Right renal cortex interstitium (tissue), 3 donors: ENCODE data around the gene KIF26A. TPM values are rescaled to one million over a fixed set of nuclear protein-coding genes. Genes with fewer than 3 reads are reported as not detected.

ENCODE experiments used
- DNase-seq, 3 donors: peaks; one replicate each; pipeline ENCODE4 v3.0.0-alpha.2; 2013; ENCODE audit warnings: low read depth in 3 of 3, low spot score in 2 of 3
- polyA plus RNA-seq, 3 donors: library from polyadenylated mRNA; unstranded; fragments of 120-200 nt; gene quantifications; one replicate each; pipeline ENCODE4 v1.2.1, GENCODE V29; 2013; ENCODE audit not compliant: insufficient read length in 3 of 3

KIF26A gene
- polyA plus RNA-seq, 3 donors, result 5.7 to 9.1 (median 9.1) TPM

DNA sequence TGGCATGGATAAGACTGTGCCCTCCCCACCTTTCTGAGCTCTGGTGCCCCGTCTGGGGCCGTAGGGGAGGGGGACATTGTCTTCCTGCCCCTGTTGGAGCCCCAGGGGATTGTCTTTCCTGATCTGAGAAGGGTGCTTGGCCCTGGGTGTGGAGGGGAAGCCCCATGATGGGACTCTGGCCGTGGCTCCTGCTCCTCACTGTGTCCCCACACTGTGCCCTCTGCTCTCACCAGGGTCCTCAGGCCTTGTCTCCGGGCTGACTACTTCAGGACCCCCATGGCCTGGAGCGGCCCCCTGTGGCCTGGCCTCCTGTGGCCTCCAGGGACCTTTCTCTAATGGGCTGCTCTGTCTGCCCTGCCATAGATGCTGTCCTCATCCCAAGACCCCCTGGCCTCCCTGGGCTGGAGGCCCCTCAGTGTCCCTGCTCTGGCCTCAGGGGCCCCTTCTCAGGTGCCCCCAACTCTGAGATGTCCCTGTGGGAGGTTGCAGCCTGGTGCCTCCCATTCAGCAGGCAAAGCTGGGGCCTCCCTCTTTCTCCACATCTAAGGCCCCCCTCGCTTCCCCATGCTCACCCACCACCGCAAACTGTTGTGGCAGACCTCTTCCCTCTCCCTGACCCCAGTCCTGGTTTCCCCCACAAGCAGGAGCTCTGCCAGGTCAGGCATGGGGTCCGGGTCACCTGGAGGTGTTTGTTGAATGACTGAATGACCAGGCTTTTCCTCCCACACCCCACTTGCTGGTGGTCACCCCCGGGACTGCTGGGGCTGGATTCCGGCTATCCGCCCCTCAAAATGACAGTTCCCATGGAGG is 4.0 kb downstream of the KIF26A start:
- DNase-seq, result no peak

DNA sequence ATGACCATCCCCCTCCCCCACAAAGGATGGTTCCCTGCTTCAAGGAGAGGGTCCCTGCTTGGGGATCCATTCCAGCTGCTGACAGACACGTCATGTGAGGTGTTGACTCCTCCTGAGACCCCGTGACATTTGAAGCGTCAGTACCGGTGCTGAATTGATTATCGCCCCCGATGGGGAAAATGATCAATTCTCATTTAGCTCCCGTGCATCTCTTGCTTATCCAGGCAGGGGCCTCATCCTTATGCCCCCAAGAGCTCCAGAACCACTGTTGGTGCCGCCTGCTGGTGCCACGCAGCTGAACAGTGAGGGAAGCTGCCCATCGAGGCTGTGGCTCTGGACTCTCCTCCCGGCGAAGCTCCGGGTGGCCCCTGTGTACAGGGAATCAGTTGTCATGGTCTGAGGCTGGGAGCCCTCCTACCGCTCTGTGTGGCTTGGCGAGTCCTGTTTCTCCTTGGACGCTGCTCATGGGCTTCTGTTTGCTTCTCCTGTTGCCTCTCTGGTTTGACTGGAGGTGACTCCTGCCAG is 4.6 kb downstream of the KIF26A start:
- no peak for DNase-seq

DNA sequence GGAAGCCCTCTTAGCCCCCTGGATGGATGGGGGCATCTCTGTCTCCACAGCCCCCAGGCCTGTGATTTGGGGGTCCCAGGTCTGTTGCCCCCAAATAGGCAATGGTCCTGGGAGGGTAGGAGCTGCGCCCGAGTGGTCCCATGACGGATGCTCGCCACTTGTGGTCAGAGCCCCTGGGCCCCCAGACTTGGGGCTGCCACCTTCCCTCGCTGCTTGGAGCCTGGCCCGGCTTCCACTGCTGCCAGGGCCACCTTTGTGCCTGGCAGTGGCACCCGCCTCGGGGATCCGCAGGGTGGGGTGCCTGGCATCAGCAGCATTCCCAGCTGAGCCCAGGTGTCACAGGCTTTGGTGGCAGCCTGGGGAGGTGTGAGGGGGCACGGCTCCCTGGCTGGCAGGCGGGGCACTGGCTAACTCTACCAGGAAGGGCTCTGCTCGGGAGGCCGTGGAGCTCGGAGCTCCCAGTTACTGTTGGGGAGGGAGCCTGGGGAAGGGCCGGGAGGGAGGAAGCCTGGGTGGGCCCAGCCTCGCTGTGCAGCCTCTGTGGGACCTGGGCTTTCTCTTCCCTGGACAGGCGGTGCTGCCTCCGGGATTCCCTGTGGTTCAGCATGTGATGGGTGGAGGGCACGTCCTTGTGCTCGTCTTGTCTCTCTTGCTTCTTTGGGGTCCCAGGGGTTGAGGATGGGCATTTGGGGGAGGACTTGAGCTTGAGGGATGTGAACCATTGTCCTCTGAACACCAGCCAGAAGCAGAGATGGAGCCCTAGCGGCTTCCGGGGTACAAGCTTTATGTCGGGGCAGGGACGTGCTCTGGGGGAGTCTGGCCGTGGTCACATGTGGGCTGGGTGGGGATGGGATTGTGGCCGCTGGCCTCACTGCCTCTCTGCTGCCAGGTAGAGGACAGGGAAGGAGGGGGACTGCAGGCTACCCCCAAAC is 5.4 kb downstream of the KIF26A start:
- DNase-seq, result no peak

GRCh38 chr14:104144453-104144790 is 6.0 kb downstream of the KIF26A start:
- no peak for DNase-seq

- no peak for DNase-seq
These were observed 6.8 kb downstream of the KIF26A start for GRCh38 chr14:104144911-104145825.

DNA sequence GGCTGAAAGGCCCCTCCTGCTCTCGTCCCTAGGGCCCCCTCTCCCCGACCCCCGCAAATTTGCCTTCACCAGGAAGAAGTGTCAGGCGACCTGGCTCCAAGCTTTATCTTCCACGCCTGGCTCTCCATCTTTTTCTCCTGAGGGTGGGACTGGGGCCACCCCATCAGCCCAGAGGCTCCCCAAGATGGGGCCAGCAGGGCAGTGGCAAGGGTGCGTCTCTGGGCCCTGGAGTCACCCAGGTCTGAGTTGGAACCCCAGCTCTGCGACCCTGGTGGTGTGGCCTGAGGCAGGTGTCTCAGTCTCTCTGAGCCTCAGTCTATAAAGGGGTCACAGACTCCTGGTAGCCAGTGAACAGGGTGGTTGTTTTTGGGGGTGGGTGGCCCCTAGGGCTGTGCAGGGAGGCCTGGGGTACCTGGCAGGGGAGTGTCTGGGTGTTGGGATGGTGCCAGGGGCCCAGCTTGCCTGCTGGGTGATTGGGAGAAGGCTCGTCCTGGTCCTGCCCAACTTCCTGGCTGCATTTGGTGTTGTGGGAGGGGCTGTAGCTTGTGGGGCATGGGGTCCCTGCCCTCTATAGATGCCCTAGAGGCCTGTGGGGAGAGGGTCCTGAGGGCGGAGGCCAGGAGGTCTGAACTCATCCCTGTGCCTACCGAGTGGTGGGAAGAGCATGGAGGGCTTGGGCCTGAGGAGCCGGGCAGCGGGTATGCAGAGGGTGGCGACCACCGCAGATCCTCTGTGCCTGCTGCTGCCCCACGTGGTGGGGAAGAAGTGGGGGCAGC is 7.6 kb downstream of the KIF26A start:
- no peak for DNase-seq

DNA sequence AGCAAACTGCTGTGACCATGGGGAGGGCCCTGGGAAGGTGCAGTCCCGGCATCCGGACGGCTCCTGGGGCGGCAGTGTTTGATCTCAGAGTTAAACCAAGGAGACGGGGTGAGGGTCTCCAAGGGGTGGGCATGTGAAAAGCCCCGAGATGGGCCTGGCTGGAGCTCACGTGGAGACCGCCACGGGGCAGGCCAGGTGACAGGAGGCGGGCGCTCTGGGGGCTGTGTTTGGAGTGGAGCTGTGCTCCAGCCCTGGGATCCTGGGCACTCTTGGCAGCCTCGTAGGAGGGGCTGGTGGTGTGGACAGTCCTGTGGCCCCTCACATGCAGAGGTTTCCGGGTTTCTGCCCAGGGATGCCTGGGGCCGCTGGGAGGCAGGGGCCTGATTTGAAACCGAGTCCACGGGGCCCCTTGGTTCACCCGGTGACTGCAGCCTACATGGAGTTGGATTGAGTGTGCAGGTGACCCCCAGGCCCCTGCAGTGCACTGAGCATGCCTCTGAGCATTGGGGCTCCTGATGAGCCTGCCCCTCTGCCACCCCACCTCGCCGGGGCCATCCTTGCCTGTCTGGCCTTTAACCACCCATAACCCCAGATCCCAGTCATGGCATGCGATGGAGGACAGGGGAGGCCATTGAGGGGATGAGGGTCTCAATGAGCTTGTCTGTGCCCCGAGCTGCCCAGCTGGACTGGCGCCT is 8.4 kb downstream of the KIF26A start:
- no peak for DNase-seq

DNA sequence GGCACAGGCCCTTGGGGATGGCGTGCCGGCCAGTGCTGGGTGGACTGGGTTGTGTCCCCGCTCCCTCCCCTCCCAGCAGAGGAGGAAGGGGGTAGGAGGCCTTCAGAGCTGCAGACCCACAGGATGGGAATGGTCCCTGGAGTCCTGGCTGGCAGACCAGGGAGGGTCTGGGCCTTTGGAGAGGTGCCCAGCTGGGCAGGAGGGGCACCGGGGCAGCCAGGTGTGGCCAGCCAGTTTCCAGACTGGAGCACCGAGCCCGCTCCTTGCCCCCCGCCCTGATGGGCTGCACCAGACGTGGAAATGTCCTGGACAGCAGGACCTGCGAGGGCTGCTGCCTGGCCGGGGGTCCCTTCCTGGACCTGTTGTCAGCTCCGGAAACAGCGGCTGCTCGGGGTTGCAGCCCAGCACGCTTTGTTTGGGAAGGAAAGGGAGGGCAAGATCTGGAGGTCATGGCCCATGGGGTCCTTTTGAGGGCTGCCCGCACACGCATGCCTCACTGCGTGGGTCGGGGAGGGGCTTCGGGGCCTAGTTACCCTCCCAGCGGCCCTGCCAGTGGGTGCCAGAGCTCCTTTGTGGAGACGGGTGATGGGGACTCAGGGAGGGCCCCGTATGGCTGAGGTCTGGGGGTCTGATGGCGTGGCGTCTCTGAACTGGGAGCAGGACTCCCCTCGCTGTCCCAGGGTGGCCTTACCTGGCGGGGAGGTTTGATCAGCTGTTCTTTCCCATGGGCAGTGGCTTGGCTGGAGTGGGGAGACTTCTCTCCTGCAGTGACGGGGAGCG is 9.1 kb downstream of the KIF26A start:
- no peak for DNase-seq

DNA sequence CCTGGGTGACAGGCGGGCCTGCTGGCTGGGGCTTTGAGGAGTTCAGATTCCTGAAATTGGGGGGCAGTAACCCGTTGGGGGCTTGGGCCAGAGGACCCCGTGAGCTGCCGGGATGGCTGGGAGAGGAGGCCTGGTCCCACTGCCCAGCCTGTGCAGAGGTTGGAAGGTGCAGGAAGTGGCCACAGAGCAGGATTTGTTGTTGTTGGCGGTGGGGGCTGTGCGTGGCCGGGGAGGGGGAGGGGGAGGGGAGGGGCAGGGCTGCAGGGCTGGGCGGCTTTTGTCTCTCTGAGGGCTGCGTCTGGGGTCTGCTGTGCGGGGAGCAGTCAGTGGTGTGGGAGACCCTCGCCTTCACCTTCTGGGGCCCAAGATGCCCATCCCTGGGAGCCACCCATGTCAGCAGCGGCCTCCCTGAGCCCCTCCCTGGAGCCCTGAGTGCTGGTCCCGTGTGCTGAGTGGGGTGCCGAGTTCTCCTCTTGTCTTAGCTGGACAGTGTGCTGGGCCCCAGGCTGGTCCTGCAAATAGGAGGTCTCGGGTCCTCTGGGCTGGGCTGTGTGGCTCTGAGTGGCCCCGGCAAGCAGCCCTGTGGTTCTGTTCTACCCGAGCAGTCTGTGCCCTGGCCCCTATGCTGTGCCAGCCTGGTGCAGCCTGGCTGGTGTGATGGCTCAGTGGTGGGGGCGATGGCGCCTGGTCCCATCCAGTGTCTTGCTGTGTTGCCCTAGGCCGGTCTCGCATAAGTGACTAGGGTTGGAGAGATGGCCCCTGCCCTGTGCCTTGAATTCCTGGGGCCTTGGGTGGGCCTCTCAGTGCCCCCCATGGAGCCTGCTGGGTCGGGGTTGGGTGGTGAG is 10.3 kb downstream of the KIF26A start:
- DNase-seq, result no peak

- DNase-seq, result no peak
These were observed 10.8 kb downstream of the KIF26A start for GRCh38 chr14:104149278-104149595.

- no peak for DNase-seq
These were observed 11.3 kb downstream of the KIF26A start for GRCh38 chr14:104149617-104150135.

GRCh38 chr14:104150136-104151025 is 12.0 kb downstream of the KIF26A start:
- peak in 1 of 3 donors; percentile 48 for DNase-seq

- DNase-seq, result no peak
These were observed 12.6 kb downstream of the KIF26A start for GRCh38 chr14:104151026-104151381.

- DNase-seq, result no peak
These were observed 13.3 kb downstream of the KIF26A start for GRCh38 chr14:104151566-104152245.

- no peak for DNase-seq
These were observed 13.8 kb downstream of the KIF26A start for GRCh38 chr14:104152246-104152575.
